NAMALWA (cell line): ENCODE data around the gene DDX17.
A peak's percentile ranks its signal among the peaks of the same experiment; 100 is the strongest.

ENCODE experiments used
- DNase-seq: peaks from one replicate; pipeline ENCODE4 v3.0.0-alpha.2; 2015; ENCODE audit warnings: low spot score

The DDX17 gene

DNA sequence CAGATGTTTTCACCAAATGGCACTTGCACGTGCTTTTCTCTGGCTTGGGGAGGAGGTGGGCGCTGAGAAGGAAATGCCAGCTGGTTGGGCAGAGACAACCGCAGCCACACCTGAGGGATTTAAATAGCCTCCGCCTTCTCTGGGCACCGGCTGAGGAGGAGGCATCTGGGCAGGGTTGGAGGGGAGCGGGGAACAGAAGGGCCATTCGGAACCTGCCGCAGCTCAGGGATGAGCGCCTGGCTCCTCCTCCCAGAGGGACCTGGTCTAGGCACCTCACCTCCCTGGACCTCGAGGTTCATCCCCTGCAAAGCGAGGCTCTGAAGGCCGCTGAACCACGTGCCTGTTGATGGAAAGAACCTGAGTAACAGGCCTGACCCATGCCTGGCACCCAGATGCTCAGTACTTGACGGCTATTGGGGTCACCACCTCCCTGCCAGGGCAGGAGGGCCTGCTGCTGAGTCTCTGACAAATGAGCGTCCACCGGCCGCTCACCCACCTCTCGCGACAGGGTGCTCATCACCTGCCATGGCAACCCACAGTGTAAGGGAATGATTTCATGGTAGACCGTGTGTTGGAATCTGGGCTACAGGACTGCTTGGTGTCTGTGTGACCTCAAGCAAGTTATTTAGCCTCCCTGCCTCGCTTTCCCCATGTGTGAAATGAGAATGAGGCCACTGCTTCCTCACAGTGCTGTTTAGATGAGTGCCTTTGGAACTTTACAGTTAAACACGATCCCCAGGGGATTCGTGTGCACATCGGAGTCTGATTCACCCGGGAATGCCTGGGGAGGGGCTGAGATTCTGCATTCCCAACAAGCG is 40.2 kb downstream of the DDX17 start:
- DNase-seq, result no peak

DNA sequence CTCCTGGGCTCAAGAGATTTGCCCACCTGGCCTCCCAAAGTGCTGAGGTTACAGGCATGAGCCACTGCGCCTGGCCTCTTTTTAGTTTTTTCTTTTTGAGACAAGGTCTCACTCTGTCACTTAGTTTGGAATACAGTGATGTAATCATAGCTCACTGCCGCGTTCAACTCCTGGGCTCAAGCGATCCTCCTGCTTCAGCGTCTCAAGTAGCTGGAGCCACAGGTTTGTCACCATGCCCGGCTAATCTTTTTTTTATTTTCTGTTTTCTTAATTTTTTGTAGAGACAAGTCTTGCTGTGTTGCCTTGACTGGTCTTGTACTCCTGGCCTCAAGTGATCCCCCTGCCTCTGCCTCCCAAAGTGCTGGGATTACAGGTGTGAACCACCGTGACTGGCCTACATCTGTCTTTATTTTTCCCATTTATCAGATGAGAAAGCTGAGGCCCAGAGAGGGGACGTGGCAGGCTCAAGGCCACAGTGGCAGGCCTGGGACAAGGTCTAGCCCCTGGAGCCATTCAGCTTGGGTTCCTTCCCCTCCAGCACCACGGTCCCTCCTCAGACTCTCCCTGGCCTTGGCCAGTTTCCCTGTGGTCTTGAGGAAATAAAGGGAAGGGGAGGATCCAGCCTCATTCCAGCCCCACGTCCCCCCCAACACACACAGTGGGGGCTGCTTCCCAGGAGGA is 41.0 kb downstream of the DDX17 start:
- DNase-seq, result no peak

DNA sequence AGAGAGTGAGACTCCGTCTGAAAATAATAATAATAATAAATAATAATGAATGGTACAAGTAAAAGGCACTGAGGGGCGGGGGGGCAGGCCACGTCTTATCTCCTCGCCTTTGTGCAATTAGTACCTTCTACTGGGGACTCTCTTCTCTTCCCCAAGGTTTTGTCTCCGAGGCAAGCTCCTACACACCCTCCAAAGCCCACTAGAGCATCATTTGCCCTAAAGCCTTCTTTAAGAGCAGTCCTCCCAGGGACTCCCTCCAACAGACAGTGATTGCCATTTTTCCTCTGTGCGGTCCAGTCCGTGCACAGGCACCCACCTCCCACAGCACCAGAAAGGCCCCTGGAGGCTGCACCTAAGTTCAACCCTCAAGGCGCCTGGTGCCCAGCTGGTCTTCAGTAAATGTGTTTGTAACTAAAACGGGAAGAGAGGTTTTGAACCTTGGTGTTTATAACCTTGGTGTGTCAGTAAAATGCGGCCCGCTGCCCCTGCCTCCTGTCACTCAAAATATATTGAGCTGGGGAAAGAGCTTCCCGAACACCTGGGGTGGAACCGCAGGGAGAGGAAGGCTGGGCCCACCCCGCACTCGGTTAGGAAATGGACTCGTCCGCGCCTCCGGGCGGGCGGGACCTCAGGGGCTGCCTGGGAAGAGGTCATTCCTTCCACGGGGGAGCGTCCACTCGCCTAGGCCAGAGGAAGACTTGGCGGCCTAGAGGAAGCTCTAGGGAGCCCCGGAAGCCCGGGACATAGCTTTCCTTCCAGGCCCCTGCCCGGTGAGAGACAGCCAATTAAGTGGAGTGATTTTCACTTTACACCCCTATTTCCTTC is 42.9 kb downstream of the DDX17 start:
- no peak for DNase-seq

DNA sequence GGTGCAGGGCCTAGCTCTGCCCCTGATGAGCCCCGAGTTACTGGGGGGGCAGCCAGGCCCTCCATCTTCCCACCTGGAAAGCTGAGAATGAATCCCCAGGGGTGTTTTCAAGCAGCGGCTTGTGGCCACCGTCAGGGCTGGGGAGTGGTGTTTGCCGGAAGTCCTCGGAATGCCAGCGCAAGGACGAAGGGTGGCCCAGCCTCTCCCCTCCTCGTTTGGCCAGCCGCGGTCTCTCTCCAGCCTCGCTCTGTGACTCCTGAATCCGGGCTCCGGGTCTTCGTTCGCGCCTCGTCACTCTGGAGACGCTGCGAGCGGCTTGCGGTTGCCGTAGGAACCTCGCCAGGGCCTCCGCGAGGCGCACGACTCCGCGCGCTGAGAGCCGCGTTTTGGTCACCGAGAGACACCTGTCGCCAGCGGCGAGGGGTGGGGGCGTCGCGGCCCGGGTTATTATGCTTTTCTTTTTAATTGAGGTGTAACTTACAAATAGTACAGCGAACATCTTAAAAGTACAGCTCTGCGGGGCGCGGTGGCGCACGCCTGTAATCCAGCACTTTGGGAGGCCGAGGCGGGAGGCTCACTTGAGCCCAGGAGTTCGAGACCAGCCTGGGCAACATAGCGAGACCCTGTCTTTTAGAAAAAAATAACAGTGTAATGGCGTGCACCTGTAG is 44.6 kb downstream of the DDX17 start:
- DNase-seq, result peak; percentile 69

DNA sequence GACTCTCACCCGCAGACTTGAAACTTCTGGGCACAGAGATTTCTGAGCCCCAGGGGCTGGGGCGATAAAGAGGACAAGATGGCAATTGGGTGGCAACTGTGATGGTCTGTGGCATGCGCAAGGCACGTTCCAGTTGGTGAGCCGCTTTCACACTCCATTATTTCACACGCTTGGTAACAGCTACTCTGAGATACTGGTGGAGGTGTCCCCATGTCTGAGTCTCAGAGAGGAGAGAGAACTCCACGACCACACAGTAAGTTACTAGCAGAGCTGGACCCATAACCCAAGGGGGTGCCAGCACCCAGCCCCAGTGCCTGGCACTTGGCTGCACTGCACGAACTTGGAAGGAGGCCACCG is 45.1 kb downstream of the DDX17 start:
- no peak for DNase-seq

DNA sequence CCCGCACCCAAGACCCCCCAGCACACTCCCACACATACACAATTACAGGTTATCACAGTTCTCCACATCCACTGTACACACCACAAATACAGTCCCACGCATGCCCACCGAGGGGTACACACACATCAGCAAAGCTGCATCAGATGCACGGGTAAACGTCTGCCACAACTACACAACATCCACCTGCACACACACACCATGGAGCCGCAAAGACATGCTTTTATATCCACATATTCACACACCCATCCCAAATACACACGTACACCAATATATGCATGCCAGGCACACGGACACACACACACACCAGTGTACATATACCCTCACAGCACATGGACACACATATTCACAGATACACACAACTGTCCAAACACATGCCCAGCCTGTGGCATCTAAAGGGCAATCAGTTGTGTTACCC is 45.7 kb downstream of the DDX17 start:
- no peak for DNase-seq

DNA sequence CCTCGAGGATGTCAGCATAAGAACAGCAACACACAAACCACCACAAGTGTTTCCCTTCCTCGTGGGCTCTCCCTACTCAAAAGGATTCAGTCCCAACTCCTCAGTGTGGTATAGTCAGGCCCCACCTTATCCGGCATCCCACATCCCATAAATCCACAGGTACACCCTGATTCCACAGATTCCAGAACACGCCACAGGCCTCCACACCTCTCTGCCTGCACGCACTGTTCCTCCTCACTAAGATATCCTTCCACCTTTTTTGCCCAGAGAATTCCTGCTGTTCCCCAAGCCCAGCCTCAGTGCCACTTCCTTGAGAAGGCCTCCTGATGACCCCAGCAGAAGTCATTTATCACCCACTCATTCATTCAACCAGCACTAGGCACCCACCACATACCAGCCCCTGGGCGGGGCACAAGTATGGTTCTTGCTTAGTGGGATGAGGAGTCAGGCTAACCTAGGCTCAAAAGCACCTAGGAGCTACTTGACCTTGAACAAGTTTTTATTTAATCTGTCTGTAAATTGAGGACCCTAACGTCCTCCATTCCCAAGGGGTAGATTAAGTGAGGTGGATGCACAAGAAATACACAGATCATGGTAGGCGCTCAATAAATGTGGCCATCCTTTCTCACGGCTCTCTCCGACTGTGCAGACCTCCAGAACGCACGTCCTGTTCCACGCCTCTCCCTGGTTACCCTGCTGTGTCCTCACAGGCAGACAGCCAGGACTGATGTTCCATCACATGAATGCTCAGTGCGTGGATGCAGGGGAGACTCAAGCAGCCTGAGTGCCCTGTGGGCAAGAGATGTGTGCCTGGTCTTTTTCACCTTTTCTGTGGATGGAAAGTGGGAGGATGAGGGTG is 49.0 kb downstream of the DDX17 start:
- no peak for DNase-seq

DNA sequence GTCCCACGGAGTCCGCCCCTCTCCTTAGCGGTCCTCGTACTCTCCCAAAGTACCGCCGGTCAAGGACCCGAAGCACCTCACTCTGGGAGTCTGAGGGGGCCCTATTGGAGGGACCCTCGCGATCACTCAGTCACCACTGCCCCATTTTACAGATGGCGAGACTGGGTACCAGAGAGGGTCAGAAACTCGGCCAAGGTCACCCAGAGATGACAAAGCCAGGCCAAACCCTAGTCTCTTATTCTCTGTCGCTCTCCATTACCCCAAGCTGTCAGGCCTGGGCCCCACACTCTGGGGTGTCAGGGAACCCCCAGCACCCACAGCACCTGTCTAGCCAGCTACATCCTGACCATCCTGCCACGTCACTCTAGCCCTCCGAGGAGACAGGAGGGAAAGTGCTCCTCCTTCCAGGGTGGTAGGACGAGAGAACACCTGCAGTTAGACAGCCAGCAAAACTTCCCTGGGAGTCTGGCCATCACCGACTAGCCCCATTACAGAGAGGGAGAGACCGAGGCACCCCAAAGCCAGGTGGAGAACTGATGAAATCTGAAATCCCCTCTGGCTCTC is 49.8 kb downstream of the DDX17 start:
- DNase-seq, result no peak

DNA sequence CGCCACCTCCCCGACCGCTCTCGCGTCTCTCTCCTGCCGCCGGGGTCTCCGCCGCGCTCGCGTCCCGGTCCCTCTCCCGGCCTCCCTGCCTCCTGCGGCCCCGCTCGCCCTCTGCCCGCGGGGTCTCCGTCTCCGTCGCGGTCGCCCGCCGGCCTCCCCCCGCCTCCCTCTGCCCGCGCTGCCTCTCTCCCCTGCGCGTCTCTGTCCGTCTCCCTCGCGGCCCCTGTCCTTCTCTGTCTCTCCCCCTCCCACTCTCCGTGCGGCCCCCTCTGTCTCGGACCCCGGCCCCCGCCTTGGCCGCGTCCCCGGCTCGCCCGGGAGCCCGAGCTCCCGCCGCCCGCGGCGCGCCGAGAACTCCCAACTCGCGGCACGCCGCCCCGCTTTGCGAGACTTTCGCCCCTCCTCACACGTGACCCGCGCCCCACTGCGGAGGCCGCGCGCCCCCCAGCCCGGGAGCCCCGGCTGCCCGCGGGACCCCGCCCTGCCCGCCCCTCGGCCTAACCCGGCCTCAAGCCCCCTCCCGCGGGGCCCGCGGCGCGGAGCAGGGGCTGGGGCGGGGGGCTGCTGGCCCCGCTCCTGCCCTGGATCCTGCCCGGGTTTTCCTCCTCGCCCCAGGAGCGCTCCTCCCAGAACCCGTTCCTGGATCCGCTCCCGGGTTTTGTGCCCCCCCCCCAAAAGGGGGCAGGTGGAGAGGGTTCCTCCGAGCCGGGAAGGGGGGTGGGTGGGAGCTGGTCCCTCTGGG is 50.4 kb downstream of the DDX17 start:
- DNase-seq, result no peak

DNA sequence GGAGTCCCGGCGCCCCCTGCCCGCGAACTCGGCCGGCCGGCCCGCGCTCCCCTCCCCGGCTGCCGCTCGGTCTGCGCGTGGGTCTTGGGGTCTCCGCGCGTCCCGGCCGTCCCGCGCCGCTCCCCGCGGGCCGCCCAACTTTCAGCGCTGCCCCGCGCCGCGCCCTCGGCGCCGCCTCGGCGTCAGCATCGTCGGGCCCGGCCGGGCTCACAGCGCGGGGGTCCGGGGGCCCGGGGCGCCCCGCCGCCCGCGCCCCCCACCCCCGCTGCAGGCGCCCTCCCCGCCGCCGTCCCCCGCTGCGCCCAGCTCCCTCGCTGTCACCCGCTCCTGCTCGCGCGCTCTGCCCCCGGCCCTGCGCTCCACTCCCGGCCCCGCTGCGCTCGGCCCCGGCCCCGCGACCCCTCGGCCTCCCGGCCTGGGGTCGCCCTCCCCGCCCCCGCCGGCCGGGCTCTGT is 51.0 kb downstream of the DDX17 start, which contains the start of gene KCNJ4:
Gene KCNJ4 (minus strand): TSS at position 124 of the 454 bp plus-strand sequence. CDS start 27,067 bp downstream, outside the sequence.
- DNase-seq, result no peak

DNA sequence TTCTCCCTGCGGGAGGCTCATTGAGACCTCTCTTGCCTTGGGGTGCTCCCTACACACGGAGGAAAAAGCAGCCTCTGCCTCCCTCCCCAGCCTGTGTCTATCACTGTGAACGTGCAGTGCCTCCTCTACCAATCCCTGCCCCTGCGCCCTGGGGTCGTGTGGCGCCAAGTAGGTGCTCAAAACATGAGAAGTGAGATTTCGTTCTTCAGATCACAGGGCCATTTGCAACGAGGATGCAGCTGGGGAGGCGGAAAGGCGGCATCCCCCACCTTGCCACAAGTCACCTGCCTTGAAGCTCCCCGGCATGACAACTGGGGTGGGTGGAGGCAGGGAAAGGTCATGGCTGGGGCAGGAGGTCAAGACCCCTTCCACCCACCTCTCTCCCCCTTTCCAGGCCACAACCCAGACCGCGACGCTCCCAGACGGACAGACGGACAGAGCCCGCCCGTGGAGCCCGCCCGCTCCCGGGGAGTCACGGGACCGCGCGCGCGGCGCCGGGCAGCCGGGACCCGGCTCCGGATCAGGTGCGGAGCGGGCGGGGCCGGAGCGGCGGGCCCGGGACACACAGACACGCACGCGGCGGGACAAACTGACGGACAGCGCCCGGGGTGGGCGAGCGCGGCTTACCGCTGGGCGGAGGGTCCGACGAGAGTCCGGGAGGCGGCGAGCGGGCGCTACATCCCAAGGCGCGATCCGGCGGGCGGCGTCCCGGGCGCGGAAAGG is 51.6 kb downstream of the DDX17 start:
- DNase-seq, result peak; percentile 43

DNA sequence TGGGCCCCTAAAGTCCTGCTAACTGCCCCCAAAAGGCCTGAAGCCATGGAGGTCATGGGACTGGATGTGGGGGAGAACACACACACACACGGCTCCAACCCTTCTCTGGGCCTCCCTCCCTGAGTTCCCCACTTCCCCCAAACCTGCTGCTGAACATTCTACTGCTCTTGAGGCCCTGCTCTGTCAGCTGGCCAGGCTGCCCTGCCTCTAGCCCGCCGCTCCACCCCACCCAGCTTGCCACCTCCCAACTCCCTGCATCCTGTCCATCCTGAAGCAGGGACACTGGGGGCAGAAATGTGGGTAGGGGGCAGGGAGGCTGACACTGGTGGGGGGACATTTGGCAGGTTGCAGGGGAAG is 52.1 kb downstream of the DDX17 start:
- DNase-seq, result no peak

DNA sequence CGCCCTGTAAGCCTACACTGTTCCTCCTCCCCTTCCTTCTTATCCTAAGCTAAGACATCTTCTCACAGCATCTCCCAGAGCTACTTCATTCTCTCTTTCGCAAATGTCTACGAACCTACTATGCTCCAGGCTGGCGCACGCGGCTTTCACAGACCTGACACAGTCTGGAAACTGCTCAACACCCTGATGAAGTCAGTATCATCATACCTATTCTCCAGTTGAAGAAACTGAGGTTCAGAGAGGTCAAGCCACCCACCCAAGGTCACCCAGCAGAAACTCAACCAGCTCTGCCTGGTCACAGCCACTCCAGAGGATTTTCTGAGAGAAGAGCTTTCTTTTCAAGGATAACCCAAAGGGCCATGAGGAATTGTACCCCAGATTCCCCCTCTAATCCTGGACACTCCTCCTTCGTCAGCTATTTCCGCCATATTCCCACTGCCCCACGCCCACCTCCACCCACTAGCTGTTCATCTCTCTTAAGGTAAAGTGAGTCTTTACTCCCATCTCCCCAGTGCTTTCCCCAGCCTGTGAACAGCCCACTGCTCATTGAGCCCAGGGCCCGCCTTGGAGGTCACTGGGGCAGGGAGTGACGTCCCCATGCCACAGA is 52.9 kb downstream of the DDX17 start:
- DNase-seq, result no peak

DNA sequence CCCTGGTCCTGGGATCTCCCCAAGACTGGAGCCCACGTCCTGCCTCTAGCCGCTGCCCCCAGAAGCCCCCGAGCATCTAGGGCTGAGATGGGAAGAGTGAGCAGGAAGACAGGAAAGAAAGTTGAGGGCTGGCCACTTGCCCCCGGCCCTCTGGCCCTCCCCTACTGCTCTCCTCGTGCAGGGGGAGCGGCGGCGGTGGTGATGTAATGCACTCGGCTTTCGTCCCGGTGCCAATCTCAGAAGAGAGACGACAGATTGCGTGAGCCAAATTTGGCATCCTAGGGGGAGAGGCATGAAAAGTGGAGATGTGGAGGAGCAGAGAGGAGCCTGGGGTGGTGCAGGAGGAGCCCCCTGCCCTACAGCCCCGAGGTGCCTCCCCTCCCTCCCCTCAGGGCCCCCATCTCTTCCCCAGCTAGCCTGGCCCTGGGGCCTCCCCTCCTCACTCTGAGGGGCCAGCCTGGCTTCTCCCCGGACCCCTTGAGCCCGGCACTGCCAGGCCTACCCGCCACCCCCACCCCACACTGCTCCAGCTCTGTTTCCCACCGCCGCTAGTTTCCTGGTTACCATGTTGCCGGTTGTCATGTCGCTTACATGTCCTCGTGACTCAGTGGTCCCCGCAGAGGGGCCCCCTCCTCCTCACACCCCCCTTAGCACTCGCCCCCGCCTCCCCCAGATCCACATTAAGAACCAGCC is 53.6 kb downstream of the DDX17 start:
- DNase-seq, result no peak

DNA sequence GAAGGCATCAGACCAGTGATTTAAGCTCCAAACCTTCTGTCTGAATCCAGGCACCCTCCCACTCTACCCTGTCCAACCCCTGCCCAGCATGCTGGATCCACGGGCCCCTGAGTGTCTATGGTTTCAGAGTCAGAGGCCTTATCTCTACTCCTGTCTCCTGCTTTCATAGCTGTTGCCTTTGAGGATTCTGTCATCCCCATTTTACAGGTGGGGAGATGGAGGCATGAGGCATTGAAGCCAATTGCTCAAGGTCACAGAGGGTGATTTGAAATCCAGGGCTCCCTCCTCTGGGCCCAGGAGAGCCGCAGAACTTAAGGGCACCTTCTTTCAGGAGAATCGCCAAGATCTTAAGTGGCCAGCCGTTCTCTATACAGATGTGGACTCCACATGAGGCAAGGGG is 54.2 kb downstream of the DDX17 start:
- no peak for DNase-seq

DNA sequence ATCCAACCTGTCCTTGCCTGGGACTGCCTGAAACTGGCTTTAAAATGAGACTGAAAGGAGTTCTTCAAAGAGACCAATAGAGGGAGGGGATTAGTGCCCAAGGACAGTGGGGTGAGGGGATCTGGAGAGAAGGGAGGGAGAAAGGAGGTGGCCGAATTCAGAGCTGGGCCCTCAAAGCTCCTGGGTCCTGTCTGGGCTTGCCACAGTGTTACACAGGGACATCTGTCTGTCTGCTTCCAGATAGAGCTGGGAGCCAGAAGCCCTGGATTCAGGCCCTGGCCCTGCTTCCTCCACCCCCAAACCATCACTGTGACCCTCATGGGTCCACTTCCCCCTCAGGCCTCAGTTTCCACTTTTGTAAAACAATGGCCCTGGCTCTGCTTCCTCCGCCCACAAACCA is 54.7 kb downstream of the DDX17 start:
- DNase-seq, result no peak

DNA sequence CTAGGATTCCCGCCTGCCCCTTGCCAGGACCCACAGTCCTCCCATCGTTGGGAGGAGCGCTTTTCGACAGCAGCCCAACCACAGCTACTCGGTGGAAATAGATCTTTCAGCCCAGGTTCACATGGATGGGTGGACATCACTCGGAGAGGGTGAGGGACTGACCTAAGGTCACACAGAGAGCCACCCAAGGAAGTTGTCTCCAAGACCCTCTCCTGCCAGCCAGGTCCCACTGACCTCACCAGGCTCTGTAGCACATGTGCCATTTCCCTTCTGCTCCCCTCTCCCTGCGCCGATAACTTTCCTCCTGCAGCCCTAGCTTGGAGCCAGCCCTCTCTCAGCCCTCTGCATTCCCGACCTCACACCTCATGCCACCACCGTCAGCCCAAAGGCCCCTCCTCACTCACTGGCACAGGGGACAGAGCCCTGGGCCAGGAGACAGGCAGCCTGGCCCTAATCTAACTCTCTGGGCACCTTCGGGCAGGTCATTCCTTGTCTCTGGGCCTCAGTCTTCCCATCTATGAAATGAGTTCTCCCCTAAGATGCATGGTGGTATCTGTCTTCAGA is 55.8 kb downstream of the DDX17 start:
- DNase-seq, result no peak

DNA sequence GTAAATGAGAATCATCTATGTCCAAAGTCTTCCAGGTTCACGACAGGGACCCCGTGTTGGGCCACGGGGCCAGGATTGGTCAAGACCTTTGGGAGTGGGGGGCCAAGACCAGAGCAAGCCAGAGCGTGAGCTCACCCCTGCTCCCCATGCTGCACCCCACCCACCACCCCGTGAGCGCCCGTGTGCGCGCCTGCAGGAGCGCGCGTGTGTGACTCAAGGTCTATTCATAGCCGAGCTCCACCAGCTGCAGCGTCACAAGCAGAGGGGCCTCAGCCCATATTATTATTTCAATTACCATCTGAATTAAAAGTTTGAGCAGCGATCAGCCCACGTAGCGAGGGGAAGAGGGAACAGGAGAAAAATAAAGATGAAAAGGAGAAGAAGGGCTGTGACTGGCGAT is 56.3 kb downstream of the DDX17 start:
- no peak for DNase-seq
